ENCODE data around the gene SLC66A3.

- TF ChIP-seq CTCF (IDR thresholded peaks at IDR 0.05) (no peak), ZFX (IDR thresholded peaks at IDR 0.05; ENCODE audit: borderline replicate concordance) (no peak)
Observed at GRCh38 chr2:11174222-11174621, 19.0 kb downstream of the SLC66A3 start.
